Stomach (tissue), 4 donors: ENCODE results near the gene RCCD1.

Experiments used
- CTCF ChIP-seq, 7 experiments: fragments of 450-650 bp in 4 of 7; fragments of 200-600 bp in 3 of 7; sonication (generic) in 3 of 7; IDR thresholded peaks; one replicate each; pipeline ENCODE4 v1.5.1; 2016 to 2019; ENCODE audit warnings: antibody characterized with exemption in 7 of 7, control low read depth in 2 of 7, mild to moderate bottlenecking in 1 of 7
- POLR2A ChIP-seq, 4 donors: fragments of 450-650 bp; IDR thresholded peaks; one replicate each; pipeline ENCODE4 v1.6.1; 2016; ENCODE audit warnings: antibody characterized with exemption in 4 of 4, control low read depth in 2 of 4, mild to moderate bottlenecking in 1 of 4, moderate library complexity in 1 of 4

GRCh38 chr15:90936823-90937222 lies 17.9 kb upstream of the RCCD1 start:
- TF ChIP-seq CTCF (IDR thresholded peaks at IDR 0.05), result no peak
- no peak for TF ChIP-seq POLR2A (IDR thresholded peaks at IDR 0.05)
